Stimulated activated naive CD8-positive, alpha-beta T cell treated with anti-CD3 and anti-CD28 coated beads, Interleukin-15, Interleukin-2, amounts not matched to agents 100 ng/mL and 50 ng/mL, for 24 hours (primary cell): ENCODE data around the gene PARD3B.
A peak's percentile ranks its signal among the peaks of the same experiment; 100 is the strongest.

ENCODE experiments used
- H3K27ac Mint-ChIP-seq: one replicate; pipeline ENCODE4 v1.8.0; 2021; ENCODE audit warnings: mild to moderate bottlenecking, mixed read lengths
- H3K27me3 Mint-ChIP-seq: one replicate; pipeline ENCODE4 v1.8.0; 2021; ENCODE audit warnings: mixed read lengths
- H3K36me3 Mint-ChIP-seq: one replicate; pipeline ENCODE4 v1.8.0; 2021; ENCODE audit warnings: low read depth, mixed read lengths
- H3K4me1 Mint-ChIP-seq: one replicate; pipeline ENCODE4 v1.8.0; 2021; ENCODE audit warnings: low read depth, mixed read lengths
- H3K4me3 Mint-ChIP-seq: one replicate; pipeline ENCODE4 v1.8.0; 2021; ENCODE audit warnings: mild to moderate bottlenecking, mixed read lengths
- H3K9me3 Mint-ChIP-seq: one replicate; pipeline ENCODE4 v1.8.0; 2021; ENCODE audit warnings: mixed read lengths

Gene PARD3B

GRCh38 chr2:205073433-205074020 lies 528.3 kb downstream of the PARD3B start:
- Mint-ChIP-seq H3K4me3 (no peak overlapping the region), H3K36me3 (no peaks in the 10 kb centered on the region), H3K9me3 (no peaks in the 10 kb centered on the region), H3K27ac (no peak overlapping the region), H3K27me3 (no peaks in the 10 kb centered on the region), H3K4me1 (peaks cover 26% of the 10 kb centered on the region)

GRCh38 chr2:205076405-205076804 lies 531.1 kb downstream of the PARD3B start:
- Mint-ChIP-seq H3K4me3 (no peak overlapping the region), H3K4me1 (peaks cover 31% of the 10 kb centered on the region), H3K9me3 (no peaks in the 10 kb centered on the region), H3K27me3 (no peaks in the 10 kb centered on the region), H3K36me3 (no peaks in the 10 kb centered on the region), H3K27ac (peak overlapping the region; percentile 16)

GRCh38 chr2:205077159-205077558 lies 531.9 kb downstream of the PARD3B start:
- no peak overlapping the region for H3K27ac Mint-ChIP-seq
- peak overlapping the region; percentile 55 for H3K4me3 Mint-ChIP-seq
- no peaks in the 10 kb centered on the region for H3K9me3 Mint-ChIP-seq
- H3K36me3 Mint-ChIP-seq = no peaks in the 10 kb centered on the region
- no peaks in the 10 kb centered on the region for H3K27me3 Mint-ChIP-seq
- H3K4me1 Mint-ChIP-seq = peaks cover 31% of the 10 kb centered on the region

- no peaks in the 10 kb centered on the region for H3K27me3 Mint-ChIP-seq
- H3K9me3 Mint-ChIP-seq = no peaks in the 10 kb centered on the region
- no peak overlapping the region for H3K4me3 Mint-ChIP-seq
- no peak overlapping the region for H3K27ac Mint-ChIP-seq
- H3K36me3 Mint-ChIP-seq = no peaks in the 10 kb centered on the region
- H3K4me1 Mint-ChIP-seq = peaks cover 31% of the 10 kb centered on the region
These were observed 533.5 kb downstream of the PARD3B start for GRCh38 chr2:205078762-205079161.

GRCh38 chr2:205079173-205079572 lies 533.9 kb downstream of the PARD3B start:
- Mint-ChIP-seq H3K9me3 (no peaks in the 10 kb centered on the region), H3K4me3 (no peak overlapping the region), H3K36me3 (no peaks in the 10 kb centered on the region), H3K27me3 (no peaks in the 10 kb centered on the region), H3K27ac (no peak overlapping the region), H3K4me1 (peaks cover 31% of the 10 kb centered on the region)

GRCh38 chr2:205086662-205087061 lies 541.4 kb downstream of the PARD3B start:
- H3K9me3 Mint-ChIP-seq = no peaks in the 10 kb centered on the region
- H3K4me3 Mint-ChIP-seq = no peak overlapping the region
- no peaks in the 10 kb centered on the region for H3K27me3 Mint-ChIP-seq
- no peaks in the 10 kb centered on the region for H3K36me3 Mint-ChIP-seq
- no peak overlapping the region for H3K27ac Mint-ChIP-seq
- no peaks in the 10 kb centered on the region for H3K4me1 Mint-ChIP-seq

GRCh38 chr2:205087862-205088261 lies 542.6 kb downstream of the PARD3B start:
- peaks cover 8% of the 10 kb centered on the region for H3K4me1 Mint-ChIP-seq

GRCh38 chr2:205089958-205090357 lies 544.7 kb downstream of the PARD3B start:
- H3K9me3 Mint-ChIP-seq = no peaks in the 10 kb centered on the region
- no peak overlapping the region for H3K27ac Mint-ChIP-seq
- no peak overlapping the region for H3K4me3 Mint-ChIP-seq
- no peaks in the 10 kb centered on the region for H3K27me3 Mint-ChIP-seq
- peaks cover 12% of the 10 kb centered on the region for H3K4me1 Mint-ChIP-seq
- H3K36me3 Mint-ChIP-seq = no peaks in the 10 kb centered on the region

More at GRCh38 chr2:205087862-205088261, 542.6 kb downstream of the PARD3B start:
- Mint-ChIP-seq H3K36me3 (no peaks in the 10 kb centered on the region), H3K9me3 (no peaks in the 10 kb centered on the region), H3K4me3 (no peak overlapping the region), H3K27ac (no peak overlapping the region), H3K27me3 (no peaks in the 10 kb centered on the region)

- H3K36me3 Mint-ChIP-seq = no peaks in the 10 kb centered on the region
- H3K4me3 Mint-ChIP-seq = no peak overlapping the region
- peaks cover 12% of the 10 kb centered on the region for H3K4me1 Mint-ChIP-seq
- no peaks in the 10 kb centered on the region for H3K9me3 Mint-ChIP-seq
- no peak overlapping the region for H3K27ac Mint-ChIP-seq
- no peaks in the 10 kb centered on the region for H3K27me3 Mint-ChIP-seq
These were observed 546.1 kb downstream of the PARD3B start for GRCh38 chr2:205091411-205091810.

GRCh38 chr2:205094031-205094430 lies 548.8 kb downstream of the PARD3B start:
- Mint-ChIP-seq H3K27ac (no peak overlapping the region), H3K4me1 (peaks cover 12% of the 10 kb centered on the region), H3K9me3 (no peaks in the 10 kb centered on the region), H3K36me3 (no peaks in the 10 kb centered on the region), H3K27me3 (no peaks in the 10 kb centered on the region), H3K4me3 (no peak overlapping the region)

- no peaks in the 10 kb centered on the region for H3K36me3 Mint-ChIP-seq
- H3K27ac Mint-ChIP-seq = no peak overlapping the region
- no peaks in the 10 kb centered on the region for H3K27me3 Mint-ChIP-seq
- H3K4me1 Mint-ChIP-seq = no peaks in the 10 kb centered on the region
- no peak overlapping the region for H3K4me3 Mint-ChIP-seq
- no peaks in the 10 kb centered on the region for H3K9me3 Mint-ChIP-seq
These were observed 558.4 kb downstream of the PARD3B start for GRCh38 chr2:205103699-205104098.

- Mint-ChIP-seq H3K27me3 (no peaks in the 10 kb centered on the region), H3K4me1 (no peaks in the 10 kb centered on the region), H3K36me3 (no peaks in the 10 kb centered on the region), H3K27ac (no peak overlapping the region), H3K9me3 (no peaks in the 10 kb centered on the region), H3K4me3 (no peak overlapping the region)
These were observed 562.5 kb downstream of the PARD3B start for GRCh38 chr2:205107810-205108209.

- Mint-ChIP-seq H3K9me3 (no peaks in the 10 kb centered on the region), H3K27ac (no peak overlapping the region), H3K27me3 (no peaks in the 10 kb centered on the region), H3K36me3 (no peaks in the 10 kb centered on the region), H3K4me1 (no peaks in the 10 kb centered on the region), H3K4me3 (no peak overlapping the region)
These were observed 570.2 kb downstream of the PARD3B start for GRCh38 chr2:205115511-205115910.

GRCh38 chr2:205117125-205117524 lies 571.9 kb downstream of the PARD3B start:
- Mint-ChIP-seq H3K4me1 (no peaks in the 10 kb centered on the region), H3K27ac (no peak overlapping the region), H3K36me3 (no peaks in the 10 kb centered on the region), H3K4me3 (no peak overlapping the region), H3K27me3 (no peaks in the 10 kb centered on the region), H3K9me3 (no peaks in the 10 kb centered on the region)

GRCh38 chr2:205119136-205119535 lies 573.9 kb downstream of the PARD3B start:
- Mint-ChIP-seq H3K9me3 (no peaks in the 10 kb centered on the region), H3K27me3 (no peaks in the 10 kb centered on the region), H3K4me3 (no peak overlapping the region), H3K36me3 (no peaks in the 10 kb centered on the region), H3K27ac (no peak overlapping the region), H3K4me1 (no peaks in the 10 kb centered on the region)

GRCh38 chr2:205128726-205129125 lies 583.5 kb downstream of the PARD3B start:
- peaks cover 19% of the 10 kb centered on the region for H3K4me1 Mint-ChIP-seq
- no peaks in the 10 kb centered on the region for H3K27me3 Mint-ChIP-seq
- H3K36me3 Mint-ChIP-seq = no peaks in the 10 kb centered on the region
- H3K27ac Mint-ChIP-seq = no peak overlapping the region
- H3K4me3 Mint-ChIP-seq = no peak overlapping the region
- H3K9me3 Mint-ChIP-seq = peaks cover 6% of the 10 kb centered on the region
